ENCODE data around the gene QRICH1.

The QRICH1 gene

GRCh38 chr3:49021213-49021812, 72.6 kb downstream of the QRICH1 start:
- Histone ChIP-seq H3K36me3 (ENCODE audit: control insufficient read depth in 1 of 2, insufficient read depth in 2 of 2, low read depth in 1 of 2, low read length in 2 of 2) (peaks cover 44 to 45% of the 10 kb centered on the region in 2 experiments), H4K8ac (ENCODE audit: low read length) (peak overlapping the region; percentile 96), H3K27ac (ENCODE audit: low read length, poor library complexity, severe bottlenecking) (peak overlapping the region; percentile 80), H3K79me1 (replicated peaks; ENCODE audit: low read length, poor library complexity, severe bottlenecking) (peaks cover 21% of the 10 kb centered on the region), H2AFZ (ENCODE audit: low read depth, low read length) (peak overlapping the region; percentile 15), H3K27me3 (ENCODE audit: control insufficient read depth in 1 of 2, insufficient read depth in 1 of 2, low read length in 2 of 2) (no peaks in the 10 kb centered on the region), H3K9ac (ENCODE audit: low read length) (peak overlapping the region; percentile 99), H3K4me1 (ENCODE audit: control insufficient read depth, insufficient read depth, low read depth, low read length) (peaks cover 31% of the 10 kb centered on the region), H3K4me3 (ENCODE audit: insufficient read depth in 1 of 2, low read depth in 1 of 2, low read length in 2 of 2) (peak overlapping the region; percentile 84 to 94), H3K14ac (ENCODE audit: low read length in 2 of 2) (peak overlapping the region in 1 of 2 experiments; percentile 93), H2BK5ac (ENCODE audit: low read depth, low read length, poor library complexity, severe bottlenecking) (peak overlapping the region; percentile 83), H3K18ac (ENCODE audit: low read depth in 1 of 2, low read length in 2 of 2) (peak overlapping the region; percentile 97 to 98), H2BK120ac (ENCODE audit: low read depth, low read length) (peak overlapping the region; percentile 98), H4K91ac (ENCODE audit: low read length) (peak overlapping the region; percentile 96), H2AK5ac (ENCODE audit: low read length, severe bottlenecking) (peak overlapping the region; percentile 35), H3K9me3 (ENCODE audit: control insufficient read depth, low read length) (no peaks in the 10 kb centered on the region), H3K4ac (ENCODE audit: low read depth in 1 of 2, low read length in 2 of 2) (peak overlapping the region; percentile 92 to 99), H3K4me2 (ENCODE audit: low read length, poor library complexity, severe bottlenecking) (peak overlapping the region; percentile 79), H2BK15ac (ENCODE audit: low read depth, poor library complexity, severe bottlenecking) (peak overlapping the region; percentile 93), H2BK12ac (ENCODE audit: low read length in 2 of 2) (peak overlapping the region in 1 of 2 experiments; percentile 75), H3K23ac (ENCODE audit: low read length in 2 of 2) (peak overlapping the region in 1 of 2 experiments; percentile 29)
- peak; percentile 98 for DNase-seq
- WGBS = under 1% methylated on average over 60 of the region's 60 CpGs

GRCh38 chr3:49020330-49021212, 73.3 kb downstream of the QRICH1 start:
- Histone ChIP-seq H3K4ac (ENCODE audit: low read depth in 1 of 2, low read length in 2 of 2) (peak overlapping the region; percentile 29 to 84), H3K4me1 (ENCODE audit: control insufficient read depth, insufficient read depth, low read depth, low read length) (peaks cover 31% of the 10 kb centered on the region), H3K27me3 (ENCODE audit: control insufficient read depth in 1 of 2, insufficient read depth in 1 of 2, low read length in 2 of 2) (no peaks in the 10 kb centered on the region), H2BK12ac (ENCODE audit: low read length in 2 of 2) (peak overlapping the region in 1 of 2 experiments; percentile 76), H3K23ac (ENCODE audit: low read length in 2 of 2) (peak overlapping the region in 1 of 2 experiments; percentile 34), H2AK5ac (ENCODE audit: low read length, severe bottlenecking) (peak overlapping the region; percentile 16), H3K18ac (ENCODE audit: low read depth in 1 of 2, low read length in 2 of 2) (peak overlapping the region; percentile 85 to 93), H3K4me3 (ENCODE audit: insufficient read depth in 1 of 2, low read depth in 1 of 2, low read length in 2 of 2) (peak overlapping the region; percentile 72 to 94), H3K79me1 (replicated peaks; ENCODE audit: low read length, poor library complexity, severe bottlenecking) (peaks cover 17% of the 10 kb centered on the region), H2BK120ac (ENCODE audit: low read depth, low read length) (no peak overlapping the region), H4K8ac (ENCODE audit: low read length) (peak overlapping the region; percentile 35), H2AFZ (ENCODE audit: low read depth, low read length) (no peak overlapping the region), H2BK5ac (ENCODE audit: low read depth, low read length, poor library complexity, severe bottlenecking) (peak overlapping the region; percentile 66), H2BK15ac (ENCODE audit: low read depth, poor library complexity, severe bottlenecking) (peak overlapping the region; percentile 17), H3K36me3 (ENCODE audit: control insufficient read depth in 1 of 2, insufficient read depth in 2 of 2, low read depth in 1 of 2, low read length in 2 of 2) (peaks cover 44 to 45% of the 10 kb centered on the region in 2 experiments), H3K14ac (ENCODE audit: low read length in 2 of 2) (peak overlapping the region in 1 of 2 experiments; percentile 35), H3K27ac (ENCODE audit: low read length, poor library complexity, severe bottlenecking) (peak overlapping the region; percentile 68), H4K91ac (ENCODE audit: low read length) (peak overlapping the region; percentile 57), H3K4me2 (ENCODE audit: low read length, poor library complexity, severe bottlenecking) (peak overlapping the region; percentile 79), H3K9ac (ENCODE audit: low read length) (peak overlapping the region; percentile 99), H3K9me3 (ENCODE audit: control insufficient read depth, low read length) (no peaks in the 10 kb centered on the region)
- peak; percentile 40 for DNase-seq
- 4% methylated on average over 51 of the region's 51 CpGs for WGBS

- Histone ChIP-seq H2BK120ac (ENCODE audit: low read depth, low read length) (no peak overlapping the region), H3K18ac (ENCODE audit: low read depth in 1 of 2, low read length in 2 of 2) (peak overlapping the region in 1 of 2 experiments; percentile 93), H2AK5ac (ENCODE audit: low read length, severe bottlenecking) (peak overlapping the region; percentile 16), H3K4ac (ENCODE audit: low read depth in 1 of 2, low read length in 2 of 2) (peak overlapping the region in 1 of 2 experiments; percentile 84), H3K27me3 (ENCODE audit: control insufficient read depth in 1 of 2, insufficient read depth in 1 of 2, low read length in 2 of 2) (no peaks in the 10 kb centered on the region), H3K4me1 (ENCODE audit: control insufficient read depth, insufficient read depth, low read depth, low read length) (peaks cover 31% of the 10 kb centered on the region), H2BK12ac (ENCODE audit: low read length in 2 of 2) (peak overlapping the region in 1 of 2 experiments; percentile 45), H2BK15ac (ENCODE audit: low read depth, poor library complexity, severe bottlenecking) (no peak overlapping the region), H3K9me3 (ENCODE audit: control insufficient read depth, low read length) (no peaks in the 10 kb centered on the region), H2BK5ac (ENCODE audit: low read depth, low read length, poor library complexity, severe bottlenecking) (no peak overlapping the region), H3K23ac (ENCODE audit: low read length in 2 of 2) (peak overlapping the region in 1 of 2 experiments; percentile 34), H3K79me1 (replicated peaks; ENCODE audit: low read length, poor library complexity, severe bottlenecking) (peaks cover 17% of the 10 kb centered on the region), H3K27ac (ENCODE audit: low read length, poor library complexity, severe bottlenecking) (peak overlapping the region; percentile 27), H4K8ac (ENCODE audit: low read length) (peak overlapping the region; percentile 5), H3K14ac (ENCODE audit: low read length in 2 of 2) (no peak overlapping the region), H2AFZ (ENCODE audit: low read depth, low read length) (no peak overlapping the region), H3K4me2 (ENCODE audit: low read length, poor library complexity, severe bottlenecking) (peak overlapping the region; percentile 79), H3K9ac (ENCODE audit: low read length) (peak overlapping the region; percentile 99), H4K91ac (ENCODE audit: low read length) (no peak overlapping the region), H3K36me3 (ENCODE audit: control insufficient read depth in 1 of 2, insufficient read depth in 2 of 2, low read depth in 1 of 2, low read length in 2 of 2) (peaks cover 44 to 45% of the 10 kb centered on the region in 2 experiments), H3K4me3 (ENCODE audit: insufficient read depth in 1 of 2, low read depth in 1 of 2, low read length in 2 of 2) (peak overlapping the region in 1 of 2 experiments; percentile 94)
- peak; percentile 47 for DNase-seq
- WGBS = 65% methylated on average over 12 of the region's 12 CpGs
Measured at GRCh38 chr3:49019941-49020329, 73.9 kb downstream of the QRICH1 start.

DNA sequence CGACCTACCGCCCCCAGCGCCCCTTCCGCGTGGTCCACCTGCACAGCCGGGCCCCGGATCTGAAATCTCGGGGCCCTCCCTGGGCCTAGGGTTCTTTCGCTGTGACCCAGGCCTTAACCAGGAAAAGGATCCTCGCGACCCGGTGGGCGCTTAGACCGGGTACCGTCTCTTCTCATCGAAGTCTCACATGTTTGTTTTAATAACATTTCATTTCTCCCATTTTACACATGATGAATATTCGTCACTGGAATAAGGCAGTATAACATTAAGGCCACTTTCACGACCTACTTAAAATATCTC, 75.2 kb downstream of the QRICH1 start:
- H3K27ac ChIP-seq (ENCODE audit: low read length, poor library complexity, severe bottlenecking) = peak overlapping the region; percentile 11
- H2BK12ac ChIP-seq (ENCODE audit: low read length in 2 of 2) = no peak overlapping the region
- peak overlapping the region in 1 of 2 experiments; percentile 43 for H3K18ac ChIP-seq (ENCODE audit: low read depth in 1 of 2, low read length in 2 of 2)
- H3K4ac ChIP-seq (ENCODE audit: low read depth in 1 of 2, low read length in 2 of 2) = no peak overlapping the region
- no peak overlapping the region for H2AFZ ChIP-seq (ENCODE audit: low read depth, low read length)
- peaks cover 44 to 45% of the 10 kb centered on the region in 2 experiments for H3K36me3 ChIP-seq (ENCODE audit: control insufficient read depth in 1 of 2, insufficient read depth in 2 of 2, low read depth in 1 of 2, low read length in 2 of 2)
- H4K91ac ChIP-seq (ENCODE audit: low read length) = no peak overlapping the region
- no peak overlapping the region for H3K14ac ChIP-seq (ENCODE audit: low read length in 2 of 2)
- WGBS = 11% methylated on average over 18 of the region's 18 CpGs
- no peak overlapping the region for H2BK5ac ChIP-seq (ENCODE audit: low read depth, low read length, poor library complexity, severe bottlenecking)
- H2AK5ac ChIP-seq (ENCODE audit: low read length, severe bottlenecking) = no peak overlapping the region
- H2BK120ac ChIP-seq (ENCODE audit: low read depth, low read length) = no peak overlapping the region
- DNase-seq = no peak
- peak overlapping the region; percentile 62 for H3K4me2 ChIP-seq (ENCODE audit: low read length, poor library complexity, severe bottlenecking)
- H3K4me1 ChIP-seq (ENCODE audit: control insufficient read depth, insufficient read depth, low read depth, low read length) = peaks cover 39% of the 10 kb centered on the region
- H3K23ac ChIP-seq (ENCODE audit: low read length in 2 of 2) = no peak overlapping the region
- no peak overlapping the region for H2BK15ac ChIP-seq (ENCODE audit: low read depth, poor library complexity, severe bottlenecking)
- H3K79me1 ChIP-seq (replicated peaks; ENCODE audit: low read length, poor library complexity, severe bottlenecking) = peaks cover 16% of the 10 kb centered on the region
- H3K27me3 ChIP-seq (ENCODE audit: control insufficient read depth in 1 of 2, insufficient read depth in 1 of 2, low read length in 2 of 2) = no peaks in the 10 kb centered on the region
- H3K9ac ChIP-seq (ENCODE audit: low read length) = peak overlapping the region; percentile 93
- peak overlapping the region; percentile 66 for H4K8ac ChIP-seq (ENCODE audit: low read length)
- no peaks in the 10 kb centered on the region for H3K9me3 ChIP-seq (ENCODE audit: control insufficient read depth, low read length)
- H3K4me3 ChIP-seq (ENCODE audit: insufficient read depth in 1 of 2, low read depth in 1 of 2, low read length in 2 of 2) = peak overlapping the region; percentile 81 to 94

Measured in mesenchymal stem cell (in vitro differentiated cells and primary cell).